NCI-H1417 (cell line): ENCODE data around the gene ANXA8.
"Not testable (repeated sequence)": the region's sequence is repeated elsewhere in the genome, so short reads cannot be mapped to it uniquely, and the experiment has no call there.

ENCODE experiments used
- DNase-seq, 3 experiments: peaks; one replicate each; lab custom pipeline; 2025; lab: John Stamatoyannopoulos, UW

The ANXA8 gene, protein sequence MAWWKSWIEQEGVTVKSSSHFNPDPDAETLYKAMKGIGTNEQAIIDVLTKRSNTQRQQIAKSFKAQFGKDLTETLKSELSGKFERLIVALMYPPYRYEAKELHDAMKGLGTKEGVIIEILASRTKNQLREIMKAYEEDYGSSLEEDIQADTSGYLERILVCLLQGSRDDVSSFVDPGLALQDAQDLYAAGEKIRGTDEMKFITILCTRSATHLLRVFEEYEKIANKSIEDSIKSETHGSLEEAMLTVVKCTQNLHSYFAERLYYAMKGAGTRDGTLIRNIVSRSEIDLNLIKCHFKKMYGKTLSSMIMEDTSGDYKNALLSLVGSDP

DNA sequence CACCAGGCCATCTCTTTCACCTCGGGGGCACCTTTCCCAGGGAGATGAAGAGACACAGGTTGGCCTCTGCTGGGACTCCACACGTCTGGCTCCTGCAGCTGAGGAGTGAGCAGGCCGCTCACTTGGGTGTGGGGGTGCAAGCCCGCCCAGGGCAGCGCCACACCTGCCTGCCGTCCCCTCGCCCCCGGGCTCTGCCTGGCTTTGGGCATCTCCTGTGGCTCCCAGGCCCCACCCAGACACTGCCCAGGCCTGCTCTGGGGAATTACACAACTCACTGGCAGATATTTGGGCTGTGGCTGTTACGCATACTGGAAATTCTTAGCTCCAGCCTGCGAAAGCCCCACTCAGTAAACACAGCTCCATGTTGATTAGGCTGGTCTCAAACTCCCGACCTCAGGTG is at the start of gene ANXA8:
Gene ANXA8, minus strand, starts transcription at position 193 of the 400 bp plus-strand sequence. Its CDS starts 182 bp downstream, at position 11.
- DNase-seq: not testable (repeated sequence)

DNA sequence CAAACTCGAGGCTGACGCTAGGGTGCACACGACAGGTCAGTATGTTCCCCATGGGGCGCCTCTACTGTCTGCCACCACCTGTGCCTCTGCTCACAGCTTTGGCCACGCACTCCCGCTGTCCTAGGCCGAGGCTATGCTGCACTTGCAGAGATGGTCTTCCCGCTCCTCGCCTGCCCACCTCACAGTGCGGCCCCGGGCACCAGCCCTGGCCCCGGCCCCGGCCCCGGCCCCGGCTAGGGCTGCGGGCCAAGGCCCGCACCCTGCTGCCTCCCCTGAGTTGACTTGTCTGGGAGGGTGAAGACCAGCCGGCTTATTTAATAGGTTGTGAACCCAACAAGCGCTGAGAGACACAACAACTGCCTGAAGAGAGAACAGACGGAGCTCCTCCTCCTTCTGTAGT is 39.6 kb upstream of the ANXA8 start, which contains the start of gene AGAP9:
Gene AGAP9, minus strand, starts transcription at position 164 of the 400 bp plus-strand sequence. Its CDS starts 112 bp downstream, at position 52.
- not testable (repeated sequence) for DNase-seq

DNA sequence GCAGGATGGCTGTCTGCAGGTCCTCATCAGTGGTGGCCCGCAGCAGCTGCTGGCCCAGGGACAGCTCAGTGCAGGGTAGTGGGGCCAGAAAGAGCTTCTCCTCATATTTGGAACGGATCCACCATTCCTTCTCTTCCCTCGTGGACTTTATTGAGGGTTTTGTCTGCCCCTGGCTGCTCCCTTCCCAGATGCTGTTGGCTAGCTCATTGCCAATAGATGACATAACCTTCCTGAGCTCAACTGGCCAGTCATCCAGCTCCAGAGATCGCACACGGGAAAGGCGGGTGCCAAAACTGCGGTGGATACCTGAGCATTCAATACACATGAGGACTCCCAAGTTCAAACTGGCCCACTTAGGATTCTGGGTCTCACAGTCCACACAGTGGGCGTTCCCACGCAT is 18.4 kb upstream of the ANXA8 start:
- DNase-seq: not testable (repeated sequence)

DNA sequence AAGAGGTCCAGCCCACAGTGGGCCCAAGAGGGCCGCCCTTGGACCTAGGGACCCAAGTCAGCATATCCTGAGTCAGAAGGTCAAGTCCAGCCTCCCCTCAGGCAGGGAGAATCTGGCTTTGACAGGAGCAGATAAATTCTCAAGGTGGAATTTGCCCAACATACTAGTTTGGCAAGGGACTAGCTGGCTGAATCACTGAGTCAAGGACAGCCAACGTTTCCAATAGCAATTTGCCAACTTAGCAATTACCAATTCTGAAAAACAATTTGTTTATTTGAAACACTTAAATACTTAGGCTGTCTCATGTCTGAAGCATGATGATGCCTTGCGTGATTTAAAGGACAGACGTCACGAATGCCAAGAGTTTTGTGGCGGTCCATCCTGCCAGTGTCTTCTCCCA is 10.3 kb upstream of the ANXA8 start:
- not testable (repeated sequence) for DNase-seq

DNA sequence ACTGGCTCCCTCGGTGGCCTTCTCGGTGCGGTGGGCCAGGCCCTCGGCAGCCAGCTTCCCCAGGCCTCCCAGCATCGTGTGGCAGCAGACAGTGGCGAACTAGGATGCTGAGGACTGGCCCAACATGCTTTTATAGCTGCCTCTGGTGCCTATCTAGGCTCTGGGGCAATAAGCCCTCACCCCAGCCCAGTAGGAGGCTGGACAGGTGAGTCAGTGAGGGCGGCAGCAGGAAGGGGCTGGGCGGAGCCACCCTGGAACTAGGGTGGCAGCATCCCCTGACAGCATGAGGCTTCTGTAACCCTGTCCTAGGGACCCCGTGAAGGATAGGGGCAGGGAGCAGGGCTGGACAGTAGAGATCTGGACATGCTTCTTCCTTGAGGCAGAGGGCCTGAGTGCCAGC is 7.7 kb upstream of the ANXA8 start, which contains the start of gene FAM25G:
Gene FAM25G, minus strand, starts transcription at position 101 of the 400 bp plus-strand sequence. Its CDS starts 26 bp downstream, at position 75.
- not testable (repeated sequence) for DNase-seq

DNA sequence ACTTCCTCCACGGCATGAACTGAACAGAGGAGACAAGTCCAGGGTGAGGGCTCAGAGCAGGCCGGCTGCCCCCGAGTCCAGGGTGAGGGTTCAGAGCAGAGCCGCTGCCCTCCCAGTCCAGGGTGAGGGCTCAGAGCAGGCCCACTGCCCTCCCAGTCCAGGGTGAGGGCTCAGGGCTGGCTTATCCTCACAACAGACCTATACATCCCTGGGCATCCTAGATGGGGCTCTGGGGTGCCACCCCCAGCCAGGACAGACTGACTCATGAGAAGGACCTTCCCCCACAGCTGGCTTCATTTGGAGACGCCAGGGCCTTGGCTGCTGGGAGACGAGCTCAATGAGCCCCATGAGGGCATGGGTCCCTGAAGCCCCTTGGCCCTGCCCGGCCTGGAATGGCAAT is 5.7 kb upstream of the ANXA8 start:
- not testable (repeated sequence) for DNase-seq

DNA sequence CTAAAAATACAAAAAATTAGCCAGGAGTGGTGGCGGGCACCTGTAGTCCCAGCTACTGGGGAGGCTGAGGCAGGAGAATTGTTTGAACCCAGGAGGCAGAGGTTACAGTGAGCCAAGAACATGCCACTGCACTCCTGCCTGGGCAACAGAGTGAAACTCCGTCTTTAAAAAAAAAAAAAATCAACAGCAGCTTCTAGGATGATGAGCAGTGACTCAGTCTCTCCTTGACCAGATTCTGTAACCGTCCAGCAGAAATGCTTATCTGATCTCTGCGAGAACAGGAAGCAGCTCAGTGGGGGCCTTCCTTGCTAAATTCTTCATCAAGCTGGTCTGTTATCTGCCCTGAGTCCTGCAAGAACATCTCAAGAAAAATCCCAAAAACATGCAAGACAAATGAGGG is 2.0 kb upstream of the ANXA8 start:
- DNase-seq: not testable (repeated sequence)

DNA sequence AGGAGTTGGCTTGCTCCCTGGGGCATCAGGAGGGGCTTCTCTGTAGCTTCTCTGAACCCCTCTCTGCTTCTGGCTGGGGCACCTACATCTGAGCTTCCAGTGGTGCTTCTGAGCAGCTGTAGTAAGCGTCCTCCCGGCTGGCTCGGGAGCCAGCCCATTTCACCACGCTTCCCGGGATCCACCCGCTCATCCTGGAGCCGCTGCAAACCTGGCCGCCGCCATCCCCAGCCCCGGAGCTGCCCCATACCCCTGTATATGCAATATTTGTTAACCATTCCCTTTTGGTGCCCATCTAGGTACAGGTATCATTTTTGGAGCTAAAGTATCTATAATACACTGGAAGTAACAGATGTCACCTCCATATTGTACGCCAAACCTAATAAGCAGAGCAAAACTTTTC is 871 bp upstream of the ANXA8 start:
- not testable (repeated sequence) for DNase-seq

DNA sequence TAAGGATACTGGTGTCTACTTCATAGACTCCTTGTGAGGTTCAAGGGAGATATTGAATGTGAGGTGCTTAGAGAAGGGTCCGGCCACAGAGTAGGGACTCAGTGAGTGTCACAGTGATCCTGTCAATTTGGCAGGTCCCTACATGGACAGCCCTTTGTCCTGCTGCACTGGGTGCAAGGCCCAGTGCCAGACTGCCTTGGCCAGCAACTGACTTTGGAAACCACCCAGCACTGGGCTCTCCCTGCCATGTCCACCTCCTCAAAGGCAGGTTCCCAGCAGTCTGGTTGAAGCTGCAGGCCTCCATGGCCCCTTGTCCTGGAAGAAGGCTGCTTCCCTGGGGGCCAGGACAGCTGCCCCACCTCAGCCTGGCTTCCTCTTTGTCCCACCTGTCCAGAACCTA is 1.5 kb downstream of the ANXA8 start:
- not testable (repeated sequence) for DNase-seq

DNA sequence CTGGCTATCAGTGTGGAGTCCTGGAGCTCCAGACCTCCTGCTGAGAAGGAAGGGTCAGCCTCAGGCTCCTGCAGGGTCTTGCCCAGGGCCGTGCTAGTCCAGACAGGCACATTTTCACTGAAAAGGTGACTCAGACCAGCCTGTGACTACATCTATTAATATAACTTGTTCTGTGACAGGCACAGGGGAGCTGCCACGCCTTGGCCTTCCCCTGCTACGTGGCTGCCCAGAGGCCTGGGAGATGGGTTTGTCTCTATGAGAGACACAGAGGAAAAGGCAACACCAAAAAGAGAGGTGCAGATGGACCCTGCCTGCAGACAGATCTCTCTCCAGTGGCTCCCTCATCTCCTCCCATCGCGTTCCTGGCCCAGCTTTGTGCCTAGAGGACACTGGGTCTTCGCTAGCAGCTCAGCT is 2.1 kb downstream of the ANXA8 start:
- DNase-seq: not testable (repeated sequence)

DNA sequence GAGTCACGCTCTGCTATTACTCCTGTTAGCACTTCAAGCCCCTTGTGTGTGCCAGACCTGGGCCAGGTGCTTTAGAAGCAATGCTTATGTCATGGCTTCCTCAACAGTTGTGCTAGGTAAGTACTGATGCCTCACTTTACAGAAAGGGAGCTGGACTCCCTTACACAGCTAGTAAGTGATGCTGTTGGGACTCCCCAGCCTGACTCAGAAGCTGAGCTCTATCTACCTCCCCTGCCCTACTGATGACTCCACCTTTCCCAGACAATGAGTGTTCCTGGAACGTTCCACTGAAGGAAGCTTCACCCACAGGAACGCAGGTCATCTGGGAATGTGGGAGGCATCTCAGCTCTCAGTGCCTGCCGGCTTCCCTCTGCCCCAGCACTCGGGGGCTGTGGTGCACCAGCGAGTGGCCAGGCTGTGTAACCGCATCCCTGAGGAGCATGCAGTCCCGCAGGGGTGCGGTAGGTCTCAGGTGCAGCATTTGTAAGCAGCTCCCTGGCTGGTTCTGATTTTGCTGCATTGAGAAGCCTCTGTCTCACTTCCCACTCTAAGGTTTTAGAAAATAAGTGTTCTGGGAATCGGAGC is 2.6 kb downstream of the ANXA8 start:
- DNase-seq: not testable (repeated sequence)

DNA sequence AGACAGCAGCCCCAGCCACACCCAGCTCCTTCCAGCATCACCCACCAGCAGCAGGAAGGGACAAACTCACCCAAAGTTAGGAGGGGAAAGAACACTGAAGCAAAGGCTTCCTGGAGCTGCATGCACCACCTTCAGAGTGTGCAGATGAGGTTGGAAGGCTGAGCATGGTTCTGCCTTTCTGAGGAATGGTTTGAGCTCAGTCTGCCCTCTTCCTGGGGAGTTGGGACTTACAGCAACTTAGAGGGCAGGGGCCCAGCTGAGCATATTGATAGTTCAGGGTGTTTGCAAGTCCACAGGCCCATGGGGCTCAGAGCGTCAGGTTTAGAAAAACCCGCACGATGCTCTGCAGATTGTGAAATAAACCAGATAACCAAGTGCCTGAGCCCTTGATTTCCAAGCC is 3.8 kb downstream of the ANXA8 start:
- not testable (repeated sequence) for DNase-seq

DNA sequence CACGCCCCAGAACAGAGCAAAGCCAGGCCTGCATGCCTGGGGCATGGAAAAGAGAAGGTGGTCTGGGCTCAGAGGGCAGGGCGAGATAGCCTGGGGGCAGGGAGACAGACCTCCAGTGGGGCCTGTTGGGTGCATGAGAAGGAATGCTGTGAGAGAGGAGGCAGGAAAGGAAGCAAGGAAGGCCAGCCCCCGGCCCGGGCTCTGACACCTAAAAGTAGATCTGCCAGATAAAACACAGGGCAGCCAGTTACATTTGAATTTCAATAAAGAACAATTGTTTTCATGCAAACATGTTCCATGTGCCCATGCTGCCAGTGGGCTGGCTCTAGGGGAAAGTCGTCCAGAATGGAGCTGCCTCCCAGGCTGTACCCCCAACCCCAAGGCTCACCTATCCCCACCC is 5.8 kb downstream of the ANXA8 start:
- not testable (repeated sequence) for DNase-seq

DNA sequence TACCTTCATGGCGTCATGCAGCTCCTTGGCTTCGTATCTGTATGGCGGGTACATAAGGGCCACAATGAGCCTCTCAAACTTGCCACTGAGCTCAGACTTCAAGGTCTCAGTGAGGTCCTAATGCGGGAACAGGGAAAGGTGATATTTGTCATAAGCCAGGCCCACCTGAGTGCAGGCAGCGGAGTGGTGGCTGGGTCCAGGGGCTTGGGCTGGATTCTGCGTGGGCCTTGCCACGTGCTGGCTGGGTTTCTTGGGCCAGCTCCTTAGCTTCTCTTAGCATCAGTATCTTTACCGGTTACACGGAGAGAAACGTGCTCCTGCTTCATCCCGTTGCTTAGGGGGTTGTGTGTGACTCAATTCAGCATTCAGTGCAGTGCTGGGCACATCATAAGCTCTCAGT is 6.8 kb downstream of the ANXA8 start:
- DNase-seq: not testable (repeated sequence)

DNA sequence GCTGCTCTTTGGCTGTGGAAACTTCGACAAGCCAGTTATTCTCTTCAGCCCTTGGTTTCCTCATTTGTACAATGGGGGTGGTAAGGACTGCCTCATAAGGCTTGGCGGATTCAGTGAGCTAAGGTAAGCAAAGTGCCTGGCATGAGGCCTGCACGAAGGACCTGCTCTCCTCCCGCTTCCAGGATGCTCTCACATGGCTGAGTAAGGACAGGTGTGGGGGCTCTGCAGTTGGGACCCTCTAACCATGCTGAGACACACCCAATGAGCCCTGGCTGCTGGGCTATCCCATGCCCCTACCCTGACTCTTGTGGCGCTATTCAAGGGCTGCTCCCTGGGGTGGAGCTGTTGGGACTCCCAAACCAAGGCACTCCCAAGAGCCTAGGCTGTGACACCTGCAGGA is 8.8 kb downstream of the ANXA8 start:
- DNase-seq: not testable (repeated sequence)

DNA sequence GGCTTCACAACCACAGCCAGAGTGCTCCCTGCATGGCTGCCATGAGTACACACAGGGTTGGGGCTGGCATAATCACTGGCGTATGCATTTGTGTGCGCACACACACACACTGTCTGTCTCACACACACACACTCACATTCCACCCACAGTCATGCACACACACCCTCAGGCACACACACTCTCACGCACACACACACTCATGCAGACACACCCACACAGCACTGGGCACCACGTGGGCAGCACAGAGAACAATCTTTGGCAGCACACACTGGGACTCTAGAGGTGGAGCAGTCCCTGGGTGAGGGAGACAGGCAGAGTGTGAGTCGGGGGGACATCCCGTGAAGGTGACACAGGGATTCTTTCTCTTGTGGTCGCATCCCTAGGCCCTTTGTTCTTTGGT is 10.4 kb downstream of the ANXA8 start:
- not testable (repeated sequence) for DNase-seq

DNA sequence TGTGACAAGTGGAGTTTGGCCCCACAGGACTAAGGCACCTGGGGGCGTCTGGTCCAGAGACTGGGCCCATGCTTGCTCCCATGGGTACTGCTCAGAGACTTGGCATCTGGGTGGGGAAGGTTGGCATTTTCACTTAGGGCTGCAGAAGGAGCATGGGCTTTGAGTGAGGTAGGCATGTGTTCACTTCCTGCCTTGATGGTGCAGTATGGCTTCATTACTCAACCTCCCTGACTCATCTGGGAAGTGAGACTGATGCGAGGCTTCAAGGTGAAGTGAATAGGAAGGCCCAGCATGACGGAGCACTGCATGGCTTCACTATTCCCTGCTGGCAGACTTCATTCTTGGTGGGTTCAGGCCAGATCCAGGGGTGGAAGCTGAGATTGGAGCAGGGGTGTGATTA is 11.3 kb downstream of the ANXA8 start:
- DNase-seq: not testable (repeated sequence)

DNA sequence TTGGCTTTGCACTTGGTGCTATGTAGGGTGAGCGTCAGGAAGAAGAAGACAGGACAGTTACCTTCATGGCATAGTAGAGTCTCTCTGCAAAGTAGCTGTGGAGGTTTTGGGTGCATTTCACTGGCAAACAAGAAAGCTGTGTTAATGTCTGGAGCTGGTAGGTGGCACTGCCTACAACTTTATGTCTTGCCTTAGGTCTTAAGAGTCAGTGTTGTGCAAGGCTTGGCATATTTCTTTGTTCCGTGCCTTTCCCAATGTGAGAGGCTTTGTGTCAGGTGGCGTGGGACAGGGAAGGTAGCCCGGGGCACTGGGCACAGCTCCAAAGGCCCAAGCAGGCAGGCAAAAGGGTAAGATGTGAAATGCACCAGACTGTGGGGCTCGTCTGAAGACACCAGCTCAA is 11.8 kb downstream of the ANXA8 start:
- DNase-seq: not testable (repeated sequence)

DNA sequence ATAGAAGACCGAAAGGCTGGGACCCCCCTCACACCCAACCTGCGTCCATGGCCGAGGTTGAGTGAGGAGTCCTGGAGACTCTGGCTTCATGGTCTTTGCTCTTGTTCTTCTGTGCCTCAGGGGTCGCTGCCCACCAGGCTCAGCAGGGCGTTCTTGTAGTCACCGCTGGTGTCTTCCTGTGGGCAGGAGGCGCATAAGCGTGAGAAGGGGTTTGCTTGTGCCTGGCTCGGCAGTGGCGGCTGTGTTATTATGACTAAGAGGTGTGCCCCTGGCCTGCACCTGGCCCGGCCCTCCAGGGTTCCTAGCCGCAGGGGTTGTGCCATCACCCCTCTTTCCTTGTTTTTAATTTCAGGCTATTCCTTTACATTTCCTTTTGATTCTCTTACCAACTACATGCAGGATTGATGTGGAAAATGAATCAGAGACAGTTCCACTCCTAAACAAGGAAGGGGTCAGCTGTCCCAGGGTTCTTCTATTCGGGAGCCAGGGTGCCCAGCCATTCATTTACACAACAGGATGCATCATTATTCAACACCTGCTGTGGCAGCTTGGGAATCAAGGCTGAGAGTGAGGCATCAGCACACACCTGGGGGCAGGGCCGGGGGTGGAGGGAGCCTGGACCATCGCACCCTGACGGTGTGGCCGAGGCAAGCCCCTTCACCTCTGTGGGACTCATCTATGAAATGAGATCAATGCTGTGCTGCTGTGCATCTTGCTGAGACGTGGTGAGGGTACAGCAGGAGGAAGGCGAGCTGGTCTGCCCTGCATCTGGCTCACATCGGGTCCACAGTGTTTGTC is 15.0 kb downstream of the ANXA8 start:
- DNase-seq: peak in 2 of 3 experiments; percentile 16 to 18

DNA sequence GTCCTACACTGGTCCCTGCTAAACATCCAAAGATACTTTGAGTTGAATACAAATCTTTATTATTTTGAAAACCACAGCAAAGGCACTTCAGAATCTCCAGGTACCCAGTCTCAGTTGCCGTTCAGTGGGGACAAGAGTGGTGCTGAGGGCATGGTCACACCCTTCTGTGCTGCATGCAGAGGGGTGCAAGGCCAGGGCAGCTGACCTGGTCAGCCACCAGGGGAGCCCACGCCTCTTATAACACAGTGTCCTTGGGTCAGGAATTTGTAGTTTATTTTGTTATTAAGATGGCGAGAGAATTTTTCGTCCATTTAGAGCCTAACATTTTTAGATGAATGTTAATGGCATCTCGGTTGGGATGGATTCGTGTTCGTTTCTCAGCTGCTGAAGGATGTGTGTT is 16.0 kb downstream of the ANXA8 start:
- not testable (repeated sequence) for DNase-seq

DNA sequence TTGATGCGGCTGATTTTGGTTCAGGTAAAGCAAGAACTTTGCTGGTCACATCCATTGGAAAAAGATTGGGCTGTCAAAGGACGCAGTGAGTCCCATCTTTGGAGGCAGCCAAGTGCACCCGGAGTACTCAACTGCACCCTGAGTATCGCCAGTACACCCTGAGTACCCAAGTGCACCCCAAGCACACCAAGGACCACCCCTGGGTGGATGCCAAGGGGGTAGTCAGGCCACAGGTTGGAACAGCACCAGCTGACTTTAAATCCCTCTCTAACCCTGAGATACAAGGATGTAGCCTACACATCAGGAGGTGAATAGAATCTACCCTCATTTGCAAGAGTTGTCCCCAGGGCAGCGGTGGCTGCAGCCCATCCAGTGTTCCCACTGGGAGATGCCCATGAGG is 16.5 kb downstream of the ANXA8 start:
- not testable (repeated sequence) for DNase-seq

DNA sequence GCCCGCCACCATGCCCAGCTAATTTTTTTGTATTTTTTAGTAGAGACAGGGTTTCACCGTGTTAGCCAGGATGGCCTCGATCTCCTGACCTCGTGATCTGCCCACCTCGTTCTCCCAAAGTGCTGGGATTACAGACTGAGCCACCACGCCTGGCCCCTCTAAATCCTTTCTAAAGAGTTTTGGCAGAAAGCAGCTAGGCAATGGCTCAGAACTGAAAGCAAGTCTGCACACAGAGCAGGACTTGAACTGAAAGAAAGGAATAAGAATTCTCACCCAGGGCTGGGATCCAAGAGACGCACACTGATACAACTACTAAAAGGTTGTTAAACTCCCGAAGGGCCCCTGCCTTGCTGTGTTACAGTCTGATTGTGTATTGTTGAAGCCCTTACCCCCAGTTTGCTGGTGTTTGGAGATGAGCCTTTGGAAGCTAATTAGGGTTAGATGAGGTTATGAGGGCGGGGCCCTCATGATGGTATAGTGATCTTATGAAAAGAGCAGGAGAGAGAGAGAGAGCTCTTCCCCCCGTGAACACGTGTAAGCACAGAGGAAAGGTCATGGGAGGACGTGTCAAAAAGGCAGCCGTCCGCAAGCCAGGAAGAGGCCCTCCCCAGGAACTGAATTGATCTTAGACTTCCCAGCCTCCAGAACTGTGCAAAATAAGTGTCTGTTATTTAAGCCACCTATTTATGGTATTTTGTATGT is 18.5 kb downstream of the ANXA8 start:
- not testable (repeated sequence) for DNase-seq
